ENCODE data around the gene SDK1. TPM values are rescaled to one million over a fixed set of nuclear protein-coding genes. Genes with fewer than 3 reads are reported as not detected.
A peak's percentile ranks its signal among the peaks of the same experiment; 100 is the strongest.

The SDK1 gene
- total and polyA plus RNA-seq, 2 experiments from 2014 or later = 2.1 to 10.0 TPM

GRCh38 chr7:3510101-3511020 is 209.3 kb downstream of the SDK1 start:
- ATAC-seq (peak; percentile 83), DNase-seq (ENCODE audit: low spot score) (peak; percentile 64)
- Histone ChIP-seq H2AFZ (no peak overlapping the region), H3F3A (replicated peaks; ENCODE audit: low read depth) (no peaks in the 10 kb centered on the region), H3K9me2 (ENCODE audit: insufficient read depth) (no peaks in the 10 kb centered on the region), H3K79me2 (replicated peaks; ENCODE audit: insufficient read depth) (no peaks in the 10 kb centered on the region), H3K4me3 (no peak overlapping the region), H4K20me1 (replicated peaks; ENCODE audit: insufficient read depth) (no peaks in the 10 kb centered on the region), H3K36me3 (ENCODE audit: insufficient read depth) (no peaks in the 10 kb centered on the region), H3K4me2 (peak overlapping the region; percentile 52), H3K4me1 (ENCODE audit: insufficient read depth) (peaks cover 12% of the 10 kb centered on the region), H3K27me3 (ENCODE audit: insufficient read depth) (no peaks in the 10 kb centered on the region), H3K27ac (ENCODE audit: low read depth) (no peak overlapping the region)
- H3K36me3 Mint-ChIP-seq (ENCODE audit: low read depth) = peaks cover 10% of the 10 kb centered on the region; the same call in 1 of the 3 replicates
- peaks cover 17% of the 10 kb centered on the region for H3K4me1 Mint-ChIP-seq
- H3K27me3 Mint-ChIP-seq (ENCODE audit: insufficient read depth, low read depth, poor library complexity) = peaks cover 2% of the 10 kb centered on the region
- H3K27ac Mint-ChIP-seq = peak overlapping the region; percentile 80
- H3K9me3 Mint-ChIP-seq = peaks cover 20% of the 10 kb centered on the region
- TF ChIP-seq EZH2 (IDR thresholded peaks at IDR 0.05; ENCODE audit: low read depth, unreplicated experiment) = no peak
- TF ChIP-seq ZNF331 (CRISPR knock-in tag; IDR thresholded peaks at IDR 0.05; ENCODE audit: low read depth) = no peak
- TF ChIP-seq ZNF462 (CRISPR knock-in tag; IDR thresholded peaks at IDR 0.05) = no peak
- no peak for TF ChIP-seq POLR2AphosphoS5 (IDR thresholded peaks at IDR 0.05; ENCODE audit: low read depth)
- no peak for TF ChIP-seq JUNB (IDR thresholded peaks at IDR 0.05; ENCODE audit: unreplicated experiment)
- TF ChIP-seq EZH2phosphoT487 (IDR thresholded peaks at IDR 0.05; ENCODE audit: unreplicated experiment) = no peak
- no peak for TF ChIP-seq ETS1 (IDR thresholded peaks at IDR 0.05)
- TF ChIP-seq REST (IDR thresholded peaks at IDR 0.05; ENCODE audit: unreplicated experiment) = no peak
- no peak for TF ChIP-seq CTCF (conservative IDR thresholded peaks at IDR 0.05; ENCODE audit: low read depth in 2 of 2)
- no peak for TF ChIP-seq NANOG (IDR thresholded peaks at IDR 0.05; ENCODE audit: borderline replicate concordance)
- TF ChIP-seq CREB1 (CRISPR knock-in tag; IDR thresholded peaks at IDR 0.05; ENCODE audit: low read depth) = no peak
- TF ChIP-seq ZNF114 (CRISPR knock-in tag; IDR thresholded peaks at IDR 0.05) = no peak
- TF ChIP-seq STAT1 (IDR thresholded peaks at IDR 0.05; ENCODE audit: unreplicated experiment) = no peak
- H3K4me3 Mint-ChIP-seq = no peak overlapping the region

Measured in GM23338 (cell line).